COR-L47 (cell line): ENCODE data around the gene TEX10.

Experiments
- DNase-seq: peaks from one replicate; lab custom pipeline; 2025; lab: John Stamatoyannopoulos, UW

Gene TEX10

DNA sequence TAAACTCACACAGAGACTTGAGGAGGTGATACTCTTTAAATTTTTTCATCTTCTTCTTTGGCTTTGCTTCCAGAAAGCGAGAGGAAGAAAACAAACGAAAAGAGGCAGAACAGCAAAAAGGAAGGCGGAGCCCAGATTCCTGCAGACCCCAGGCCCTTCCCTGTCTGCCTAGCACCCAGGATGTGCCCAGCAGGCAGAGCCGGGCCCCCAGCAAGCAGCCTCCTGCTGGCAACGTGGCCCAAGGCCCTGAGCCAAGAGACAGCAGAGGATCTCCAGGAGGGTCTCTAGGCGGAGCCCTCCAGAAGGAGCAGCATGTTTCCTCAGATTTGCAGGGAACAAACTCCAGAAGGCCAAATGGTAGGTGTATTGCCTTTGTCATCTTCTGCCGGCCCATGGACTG, 68.5 kb downstream of the TEX10 start:
- DNase-seq = no peak

DNA sequence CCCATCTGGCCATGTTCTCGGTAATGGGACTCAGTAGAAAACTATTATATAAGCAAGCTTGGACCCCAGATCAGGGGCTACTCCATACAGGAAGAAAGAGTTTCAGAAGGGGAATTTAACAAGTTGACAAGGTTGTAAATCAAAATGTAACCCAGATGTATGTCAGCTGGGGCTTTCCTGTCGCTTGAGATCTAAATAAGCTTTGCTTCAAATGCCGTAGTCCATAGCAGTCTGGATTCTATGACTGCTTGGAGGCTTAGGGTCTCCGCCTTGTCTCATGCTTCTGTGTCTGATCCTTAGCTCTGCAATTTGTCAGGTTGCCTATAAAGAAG, 70.4 kb downstream of the TEX10 start:
- no peak for DNase-seq

DNA sequence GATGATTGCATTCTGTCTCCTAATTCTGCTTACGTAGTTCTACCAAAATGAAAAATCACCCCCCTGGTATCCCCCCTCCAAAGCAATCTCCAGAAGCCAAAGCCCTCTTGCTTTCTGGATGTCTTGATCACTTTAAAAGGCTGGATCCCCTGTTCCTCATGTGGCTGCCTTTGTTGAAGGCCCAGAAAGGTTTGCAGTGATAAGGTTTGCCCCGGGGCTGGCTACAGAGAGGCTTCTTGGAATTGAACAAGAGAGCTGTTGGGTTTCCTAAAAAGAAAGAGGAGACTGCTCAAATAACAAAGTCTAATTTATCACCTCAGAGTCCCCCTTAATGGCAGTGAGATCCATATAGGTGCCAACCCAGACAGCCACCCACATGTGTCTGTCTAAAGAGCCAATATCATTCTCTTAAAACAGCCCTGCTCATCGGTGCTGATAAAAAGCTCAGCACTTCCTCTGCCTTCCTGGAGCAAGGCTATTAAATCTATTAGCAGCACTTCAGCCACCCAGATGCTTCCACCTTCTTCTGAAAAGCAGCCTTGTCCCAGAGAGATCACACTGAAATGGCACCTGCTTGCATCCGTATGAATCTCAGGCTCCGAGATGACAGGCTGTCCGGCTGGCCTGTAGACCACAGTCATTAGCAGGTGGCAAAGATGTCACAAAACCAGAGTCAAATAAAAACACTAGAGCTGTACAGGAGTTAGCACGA, 70.9 kb downstream of the TEX10 start:
- DNase-seq = no peak

DNA sequence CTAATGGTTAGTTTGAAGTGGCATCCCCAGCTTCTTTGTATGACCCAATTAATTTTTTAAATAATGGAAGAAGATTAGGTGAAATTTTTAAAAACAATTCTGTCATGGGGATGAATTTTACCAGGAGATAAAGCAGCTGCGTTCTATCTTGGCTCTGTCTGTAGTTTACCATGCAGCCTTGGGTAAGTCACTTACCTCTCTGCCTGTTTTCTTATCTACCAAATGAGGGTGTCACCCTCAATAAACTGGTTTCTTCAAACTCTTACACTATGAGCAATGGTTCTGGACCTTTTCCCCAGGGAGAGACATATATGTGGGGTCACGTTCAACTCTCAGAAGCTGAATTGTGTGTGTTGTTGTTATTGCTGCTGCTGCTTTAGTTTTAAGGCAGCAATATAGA, 71.7 kb downstream of the TEX10 start:
- DNase-seq = no peak

- DNase-seq = no peak
Measured at GRCh38 chr9:100277166-100277979, 75.4 kb downstream of the TEX10 start.

GRCh38 chr9:100269656-100270055, 83.1 kb downstream of the TEX10 start:
- DNase-seq = no peak

GRCh38 chr9:100268271-100268670, 84.5 kb downstream of the TEX10 start:
- DNase-seq = no peak

GRCh38 chr9:100267211-100267610, 85.5 kb downstream of the TEX10 start:
- no peak for DNase-seq
